ENCODE measurements around the gene SYCE1.

GRCh38 chr10:133525444-133525843 is 39.9 kb downstream of the SYCE1 start:
- TF ChIP-seq CTCF (IDR thresholded peaks at IDR 0.05): no peak
- no peak for TF ChIP-seq EP300 (IDR thresholded peaks at IDR 0.05)

All from ovary (tissue), 3 donors.